GM12864 (cell line): ENCODE data around the gene RPL15.
"Not testable (repeated sequence)": the region's sequence is repeated elsewhere in the genome, so short reads cannot be mapped to it uniquely, and the experiment has no call there.

ENCODE experiments used
- DNase-seq: peaks from one replicate; pipeline ENCODE4 v3.0.0-alpha.2; 2011; ENCODE audit warnings: low read depth
- H3K4me3 ChIP-seq: 2 replicates; pipeline ENCODE4 v1.5.1; 2011; ENCODE audit warnings: mild to moderate bottlenecking, low read depth, low read length, control low read depth
- TF ChIP-seq, protein P1 (sequence below): IDR thresholded peaks from 2 replicates; pipeline ENCODE4 v1.5.1; 2011; ENCODE audit warnings: low read depth, mild to moderate bottlenecking, moderate library complexity, low read length, control low read depth, inconsistent platforms; ENCODE audit errors: missing control alignments

Gene RPL15

DNA sequence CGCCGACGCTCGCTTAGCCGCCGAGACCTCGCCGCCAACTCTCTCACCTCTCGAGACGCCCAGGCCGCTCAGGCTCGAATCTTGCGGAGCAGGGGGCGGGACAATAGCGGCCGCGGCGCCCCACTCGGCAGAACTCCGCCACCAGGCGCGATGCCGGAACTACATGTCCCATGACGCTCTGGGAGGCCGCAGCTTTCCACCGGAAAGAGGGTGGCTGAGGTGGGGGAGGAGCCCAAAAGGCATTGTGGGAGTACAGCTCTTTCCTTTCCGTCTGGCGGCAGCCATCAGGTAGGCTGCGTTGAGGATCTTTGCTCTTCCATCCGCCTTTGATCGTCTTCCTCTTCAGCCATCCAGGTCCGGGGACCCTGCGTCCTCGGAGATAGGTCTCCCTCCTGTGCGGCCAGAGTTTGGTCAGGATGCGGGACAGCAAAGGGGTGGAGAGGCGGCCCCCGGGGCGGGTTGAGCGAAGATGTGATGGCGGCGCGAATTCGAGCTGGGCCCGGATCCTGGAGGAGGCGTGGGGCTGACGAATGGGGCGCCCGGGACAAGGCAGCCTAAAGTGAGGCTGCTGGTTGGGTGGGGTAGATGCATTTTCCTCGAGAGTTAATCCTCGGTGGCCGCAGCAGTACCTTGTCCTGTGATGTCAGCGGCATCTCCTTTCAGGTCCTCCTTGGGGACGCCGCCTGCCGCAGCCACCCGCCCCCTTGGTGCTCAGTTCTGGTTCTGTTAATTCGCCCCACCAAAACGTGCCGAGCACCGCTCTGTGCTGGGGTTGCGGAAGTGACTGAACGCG lies at the start of gene RPL15, which contains the start of gene NKIRAS1:
Gene RPL15 (plus strand): TSS at position 247 of the 793 bp plus-strand sequence. CDS start 728 bp downstream, outside the sequence.
Gene NKIRAS1 (minus strand): TSS at position 105 of the 793 bp plus-strand sequence. CDS start 6,086 bp downstream, outside the sequence.
- peak within 1 kb of the TSS; percentile 62 for H3K4me3 ChIP-seq
- peak; percentile 93 for DNase-seq
- TF ChIP-seq, protein P1, sequence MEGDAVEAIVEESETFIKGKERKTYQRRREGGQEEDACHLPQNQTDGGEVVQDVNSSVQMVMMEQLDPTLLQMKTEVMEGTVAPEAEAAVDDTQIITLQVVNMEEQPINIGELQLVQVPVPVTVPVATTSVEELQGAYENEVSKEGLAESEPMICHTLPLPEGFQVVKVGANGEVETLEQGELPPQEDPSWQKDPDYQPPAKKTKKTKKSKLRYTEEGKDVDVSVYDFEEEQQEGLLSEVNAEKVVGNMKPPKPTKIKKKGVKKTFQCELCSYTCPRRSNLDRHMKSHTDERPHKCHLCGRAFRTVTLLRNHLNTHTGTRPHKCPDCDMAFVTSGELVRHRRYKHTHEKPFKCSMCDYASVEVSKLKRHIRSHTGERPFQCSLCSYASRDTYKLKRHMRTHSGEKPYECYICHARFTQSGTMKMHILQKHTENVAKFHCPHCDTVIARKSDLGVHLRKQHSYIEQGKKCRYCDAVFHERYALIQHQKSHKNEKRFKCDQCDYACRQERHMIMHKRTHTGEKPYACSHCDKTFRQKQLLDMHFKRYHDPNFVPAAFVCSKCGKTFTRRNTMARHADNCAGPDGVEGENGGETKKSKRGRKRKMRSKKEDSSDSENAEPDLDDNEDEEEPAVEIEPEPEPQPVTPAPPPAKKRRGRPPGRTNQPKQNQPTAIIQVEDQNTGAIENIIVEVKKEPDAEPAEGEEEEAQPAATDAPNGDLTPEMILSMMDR: peak; percentile 30

- TF ChIP-seq, protein P1: no peak
- H3K4me3 ChIP-seq: no peak overlapping the region
- DNase-seq: no peak
Observed at GRCh38 chr3:23867400-23867799, 49.5 kb upstream of the RPL15 start.

GRCh38 chr3:23867838-23868237 lies 49.1 kb upstream of the RPL15 start:
- TF ChIP-seq, protein P1: no peak
- DNase-seq: no peak
- H3K4me3 ChIP-seq: no peak overlapping the region

DNA sequence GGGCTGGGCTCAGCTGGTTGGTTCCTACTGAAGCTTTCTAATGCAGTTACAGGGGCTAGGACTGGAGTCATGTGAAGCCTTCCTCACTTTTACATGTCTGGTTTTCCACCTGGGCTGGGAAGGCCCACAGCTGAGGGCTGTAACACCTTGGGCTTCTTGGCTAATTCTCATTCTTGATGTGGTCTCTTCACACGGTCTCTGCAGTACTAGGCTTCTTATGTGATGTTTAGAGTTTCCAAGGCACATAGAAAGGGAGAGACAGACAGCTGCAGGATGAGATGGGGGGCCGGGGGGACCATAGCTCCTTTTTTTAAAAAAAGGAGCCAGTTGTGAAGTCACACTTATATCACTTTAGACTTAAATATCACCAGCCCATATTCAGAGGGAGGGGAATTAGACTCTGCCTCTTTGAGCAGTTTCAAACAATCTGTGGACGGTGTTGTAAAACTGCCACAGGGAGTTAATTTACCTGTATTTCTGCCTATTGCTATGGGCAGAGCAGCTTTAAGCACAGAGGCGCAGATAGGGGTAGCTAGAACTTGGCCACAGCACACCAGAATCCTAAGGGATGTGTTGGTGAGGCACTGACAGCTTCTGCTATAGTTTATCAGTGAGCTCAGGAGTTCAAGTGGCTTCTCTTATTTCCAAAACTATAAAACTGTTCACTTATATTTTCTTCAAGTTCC lies 46.8 kb upstream of the RPL15 start:
- TF ChIP-seq, protein P1: no peak
- no peak overlapping the region for H3K4me3 ChIP-seq
- no peak for DNase-seq

DNA sequence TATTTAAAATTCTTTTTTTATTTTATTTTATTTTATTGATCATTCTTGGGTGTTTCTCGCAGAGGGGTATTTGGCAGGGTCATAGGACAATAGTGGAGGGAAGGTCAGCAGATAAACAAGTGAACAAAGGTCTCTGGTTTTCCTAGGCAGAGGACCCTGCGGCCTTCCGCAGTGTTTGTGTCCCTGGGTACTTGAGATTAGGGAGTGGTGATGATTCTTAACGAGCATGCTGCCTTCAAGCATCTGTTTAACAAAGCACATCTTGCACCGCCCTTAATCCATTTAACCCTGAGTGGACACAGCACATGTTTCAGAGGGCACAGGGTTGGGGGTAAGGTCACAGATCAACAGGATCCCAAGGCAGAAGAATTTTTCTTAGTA lies 46.3 kb upstream of the RPL15 start:
- not testable (repeated sequence) for H3K4me3 ChIP-seq, DNase-seq

- not testable (repeated sequence) for DNase-seq, H3K4me3 ChIP-seq
Observed at GRCh38 chr3:23871361-23871760, 45.6 kb upstream of the RPL15 start.

- no peak overlapping the region for H3K4me3 ChIP-seq
- TF ChIP-seq, protein P1: no peak
- DNase-seq: no peak
Observed at GRCh38 chr3:23872330-23872729, 44.6 kb upstream of the RPL15 start.

DNA sequence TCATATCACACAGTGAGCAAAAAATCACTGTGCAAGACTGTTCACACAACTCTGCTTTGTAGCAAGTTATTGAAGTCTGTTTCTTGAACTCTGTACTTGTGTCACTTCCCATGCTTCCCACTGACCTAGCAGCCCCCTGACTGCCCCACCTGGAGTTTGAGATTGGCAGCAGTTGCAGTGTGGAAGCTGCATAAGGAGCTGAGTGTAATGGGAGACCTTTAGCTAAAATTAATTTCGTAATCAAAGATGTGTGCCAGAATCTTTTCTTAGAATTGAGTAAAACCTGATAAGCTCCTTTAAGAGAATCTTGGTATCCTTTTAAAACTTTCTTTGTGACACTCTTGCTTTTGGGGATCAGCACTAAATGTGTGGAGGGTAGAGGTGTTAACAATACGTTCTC lies 43.0 kb upstream of the RPL15 start:
- no peak overlapping the region for H3K4me3 ChIP-seq
- DNase-seq: no peak
- TF ChIP-seq, protein P1: no peak
